HG03439 (cell line): ENCODE measurements around the gene TXNRD2.
"Not testable (repeated sequence)": the region's sequence is repeated elsewhere in the genome, so short reads cannot be mapped to it uniquely, and the experiment has no call there.

Experiments
- ATAC-seq: cut with Tn5 transposase; IDR thresholded peaks from one replicate; pipeline ENCODE4 v1.9.1; 2021; ENCODE audit warnings: mild to moderate bottlenecking, moderate library complexity; ENCODE audit not compliant: unreplicated experiment

Gene TXNRD2

GRCh38 chr22:19890502-19891316 lies 50.9 kb downstream of the TXNRD2 start:
- ATAC-seq: no peak

- ATAC-seq: no peak
Observed at GRCh38 chr22:19889951-19890350, 51.7 kb downstream of the TXNRD2 start.

DNA sequence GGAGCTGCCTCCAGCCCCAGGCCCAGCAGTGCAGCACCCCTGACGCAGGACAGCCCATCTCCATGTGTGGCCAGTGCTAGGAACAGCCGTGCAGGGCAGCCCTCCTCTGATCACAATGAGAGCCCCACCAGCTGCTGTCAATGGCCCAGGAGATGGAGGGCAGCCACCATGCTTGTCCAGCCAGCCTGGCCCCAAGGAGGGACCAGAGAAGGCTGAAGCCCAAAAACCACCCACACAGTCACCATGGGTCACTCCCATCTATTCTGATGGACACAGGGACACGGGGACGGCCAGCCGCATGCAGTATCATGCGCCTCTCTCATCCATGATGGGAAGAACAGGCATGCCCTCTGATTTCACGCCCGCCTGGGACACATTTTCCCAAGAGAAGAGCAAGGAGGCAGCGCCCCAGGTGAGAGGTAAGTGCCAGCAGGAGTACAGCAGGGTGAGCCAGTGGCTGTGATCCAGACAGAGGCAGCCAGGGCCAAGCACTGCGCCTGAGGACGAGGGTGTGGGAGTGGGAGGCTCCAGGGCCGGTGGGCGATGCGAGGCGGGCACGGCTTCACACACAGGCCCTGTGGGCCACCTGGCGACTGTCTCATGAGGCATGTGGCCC lies 53.4 kb downstream of the TXNRD2 start:
- no peak for ATAC-seq

GRCh38 chr22:19887256-19887985 lies 54.2 kb downstream of the TXNRD2 start:
- no peak for ATAC-seq

DNA sequence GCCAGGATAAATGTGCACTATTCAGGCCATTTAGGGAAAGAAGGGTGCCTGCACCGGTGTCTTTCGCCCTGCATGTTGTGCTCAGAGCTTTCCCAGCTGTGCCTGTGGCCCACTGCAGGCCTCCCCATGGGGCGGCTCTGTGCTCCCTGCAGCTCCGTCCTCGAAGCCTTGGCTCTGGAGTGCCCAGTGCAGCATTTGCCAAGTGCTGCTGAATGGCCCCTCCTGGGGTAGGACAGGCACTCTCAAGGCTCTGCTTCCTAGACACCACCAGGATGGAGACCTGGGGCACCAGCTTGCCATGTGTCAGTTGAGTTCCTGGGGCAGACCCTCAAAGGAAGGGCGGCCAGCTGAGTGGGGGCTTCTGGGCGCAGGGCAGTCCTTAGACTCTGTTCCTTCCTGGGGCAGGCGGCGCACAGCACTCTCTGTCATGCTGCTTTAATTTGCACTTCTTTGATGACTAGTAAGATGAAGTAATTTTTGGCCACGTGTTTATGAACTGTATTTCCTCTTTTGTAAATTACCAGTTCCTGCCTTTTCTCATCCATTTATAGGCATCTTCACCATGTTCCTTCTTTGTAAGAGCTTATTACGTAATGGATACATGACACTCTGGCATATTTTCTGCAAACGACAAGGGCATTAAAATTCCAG lies 54.9 kb downstream of the TXNRD2 start:
- ATAC-seq: no peak

- ATAC-seq: no peak
Observed at GRCh38 chr22:19885841-19886592, 55.6 kb downstream of the TXNRD2 start.

GRCh38 chr22:19884954-19885751 lies 56.5 kb downstream of the TXNRD2 start:
- no peak for ATAC-seq

DNA sequence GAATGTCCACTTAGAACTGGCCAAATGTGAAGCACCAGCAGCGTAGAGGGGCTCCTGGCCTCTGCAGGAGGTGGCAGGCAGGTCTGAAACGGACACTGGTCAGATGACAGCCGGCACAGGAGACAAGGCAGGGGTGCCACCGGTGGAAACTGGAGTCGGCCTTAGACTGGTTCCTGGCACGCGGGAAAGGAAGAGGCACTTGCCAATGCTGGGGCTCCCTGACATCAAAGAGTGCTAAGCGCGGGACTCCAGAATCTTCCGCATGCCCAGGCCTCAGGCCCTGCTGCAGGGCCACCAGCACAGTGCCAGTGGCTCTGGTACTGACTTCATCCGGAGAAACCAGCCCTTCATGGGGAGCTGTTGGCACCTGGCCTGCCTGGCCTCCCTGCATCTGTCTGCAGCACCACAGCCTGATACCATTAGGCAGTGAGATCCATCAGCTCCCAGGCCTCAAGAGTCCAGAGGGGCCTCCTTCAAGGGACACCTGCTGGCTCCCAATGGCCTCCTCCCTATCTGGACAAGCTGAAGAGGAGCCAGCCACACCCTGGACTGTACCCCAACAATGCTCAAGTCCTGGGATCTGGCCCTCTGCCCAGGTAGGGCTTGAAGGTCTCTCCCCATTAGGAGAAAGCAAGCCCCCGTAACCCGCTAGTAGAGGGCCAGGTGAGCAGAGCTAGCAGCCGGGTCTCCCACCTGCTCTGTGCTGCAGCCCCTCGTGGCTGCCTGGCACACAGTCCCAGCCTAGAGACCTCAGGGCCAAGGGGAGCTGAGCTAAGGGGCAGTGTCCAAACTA lies 57.3 kb downstream of the TXNRD2 start:
- ATAC-seq: no peak

- ATAC-seq: not testable (repeated sequence)
Observed at GRCh38 chr22:19883446-19883845, 58.2 kb downstream of the TXNRD2 start.

GRCh38 chr22:19882446-19883381 lies 58.9 kb downstream of the TXNRD2 start:
- no peak for ATAC-seq

DNA sequence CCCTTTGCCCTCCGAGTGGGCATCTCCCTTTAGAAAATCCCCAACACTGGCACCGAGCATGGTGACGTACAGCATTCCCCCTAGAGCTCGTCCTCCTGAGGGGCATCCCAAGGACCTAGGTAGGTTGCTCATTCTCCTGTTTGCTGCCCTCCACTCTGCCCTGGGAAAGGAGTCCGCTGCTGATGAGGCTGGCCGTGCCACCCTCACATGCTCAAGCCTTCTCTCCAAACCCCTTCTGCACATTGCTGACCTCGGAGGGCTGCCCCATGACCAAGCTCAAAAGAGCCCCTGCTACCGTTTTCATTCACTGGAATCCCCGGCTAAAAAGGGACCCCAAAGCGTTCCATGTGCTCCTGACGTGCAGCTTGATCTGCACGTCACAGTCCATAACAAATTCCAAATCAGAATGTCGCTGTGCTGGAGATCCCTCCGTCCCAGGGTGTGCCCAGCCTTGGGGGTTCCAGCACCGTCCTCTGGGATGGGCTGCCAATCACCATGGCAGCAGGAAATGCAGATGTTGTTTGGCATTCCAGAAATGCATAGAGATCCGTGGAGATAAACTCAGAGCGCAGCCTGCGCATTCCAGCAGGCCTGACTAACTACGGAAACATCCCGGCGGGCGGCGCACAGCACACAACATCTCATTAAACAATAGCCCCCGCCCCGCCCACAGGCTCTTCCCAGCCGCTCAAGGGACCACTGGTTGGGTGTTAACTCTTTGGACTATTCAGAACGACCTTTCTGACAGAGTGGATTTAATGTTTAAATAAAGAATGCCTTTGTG lies 60.6 kb downstream of the TXNRD2 start:
- ATAC-seq: no peak

DNA sequence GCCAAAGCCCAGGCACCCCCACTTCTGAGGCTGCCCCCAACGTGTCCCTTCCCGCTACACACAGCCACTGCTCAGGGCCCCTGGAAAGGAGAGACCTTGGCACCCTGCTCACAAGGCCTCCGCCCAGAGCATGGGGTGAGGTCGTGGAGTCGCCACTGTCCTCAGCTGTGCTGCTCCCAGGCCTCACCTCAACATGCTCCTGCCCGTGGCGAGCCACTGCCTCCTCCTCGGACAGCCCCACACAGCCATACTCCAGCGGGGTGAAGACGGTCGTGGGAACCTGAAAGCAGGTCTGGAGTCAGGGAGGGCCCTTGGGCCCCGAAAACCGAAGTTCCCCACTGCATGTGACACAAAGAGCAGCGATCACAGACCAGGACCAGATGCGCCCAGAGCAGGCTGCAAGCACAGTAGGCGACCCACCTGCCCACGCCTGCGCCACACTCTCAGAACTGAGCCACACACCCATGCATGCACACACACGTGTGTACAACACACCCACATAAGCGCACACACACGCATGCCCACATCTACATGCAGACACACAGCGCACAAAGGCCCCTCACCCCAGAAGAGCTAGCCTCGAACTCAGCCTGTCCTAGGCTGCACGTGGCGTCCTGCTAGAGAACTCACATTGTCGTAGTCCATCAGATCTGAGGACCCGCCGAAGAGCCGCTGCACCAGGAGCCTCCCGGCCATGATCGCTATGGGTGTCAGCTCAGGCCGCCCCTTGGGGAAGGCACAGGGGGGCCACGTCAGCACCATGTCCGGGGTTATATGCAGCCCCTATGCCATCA lies 61.4 kb downstream of the TXNRD2 start:
- no peak for ATAC-seq

DNA sequence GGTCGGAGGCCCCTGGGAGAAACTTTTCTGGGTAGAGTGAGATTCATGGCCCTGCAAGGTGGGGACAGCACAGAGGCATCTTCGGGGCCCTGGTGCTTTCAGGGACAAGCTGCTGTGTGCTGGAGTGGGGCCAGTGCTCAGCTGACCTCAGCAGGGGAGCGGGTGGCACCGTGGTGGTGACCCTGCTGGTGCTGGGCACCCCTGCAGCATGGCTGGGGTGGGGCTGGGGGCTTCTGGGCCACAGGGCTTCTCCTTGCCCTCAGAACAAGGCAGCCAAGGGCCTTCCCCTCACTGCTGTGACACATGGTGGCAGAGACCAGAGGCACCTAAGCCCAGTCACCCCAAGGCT lies 62.0 kb downstream of the TXNRD2 start:
- no peak for ATAC-seq

DNA sequence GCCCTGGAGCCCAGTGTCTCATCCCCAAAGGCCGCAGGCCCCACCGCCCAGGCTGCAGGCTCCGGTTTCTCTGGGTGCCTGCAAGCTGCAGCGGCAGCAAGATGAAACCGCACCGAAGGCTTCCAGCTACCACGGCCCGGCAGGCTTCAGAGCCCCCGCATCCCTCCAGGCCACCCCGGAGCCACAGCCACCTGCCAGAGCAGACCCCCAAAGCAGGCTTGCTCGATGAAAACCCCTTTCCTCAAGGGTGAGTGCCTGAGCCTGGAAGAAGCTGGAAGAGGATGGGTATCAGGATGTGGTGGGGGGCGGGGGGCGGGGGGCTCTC lies 62.4 kb downstream of the TXNRD2 start:
- ATAC-seq: no peak

DNA sequence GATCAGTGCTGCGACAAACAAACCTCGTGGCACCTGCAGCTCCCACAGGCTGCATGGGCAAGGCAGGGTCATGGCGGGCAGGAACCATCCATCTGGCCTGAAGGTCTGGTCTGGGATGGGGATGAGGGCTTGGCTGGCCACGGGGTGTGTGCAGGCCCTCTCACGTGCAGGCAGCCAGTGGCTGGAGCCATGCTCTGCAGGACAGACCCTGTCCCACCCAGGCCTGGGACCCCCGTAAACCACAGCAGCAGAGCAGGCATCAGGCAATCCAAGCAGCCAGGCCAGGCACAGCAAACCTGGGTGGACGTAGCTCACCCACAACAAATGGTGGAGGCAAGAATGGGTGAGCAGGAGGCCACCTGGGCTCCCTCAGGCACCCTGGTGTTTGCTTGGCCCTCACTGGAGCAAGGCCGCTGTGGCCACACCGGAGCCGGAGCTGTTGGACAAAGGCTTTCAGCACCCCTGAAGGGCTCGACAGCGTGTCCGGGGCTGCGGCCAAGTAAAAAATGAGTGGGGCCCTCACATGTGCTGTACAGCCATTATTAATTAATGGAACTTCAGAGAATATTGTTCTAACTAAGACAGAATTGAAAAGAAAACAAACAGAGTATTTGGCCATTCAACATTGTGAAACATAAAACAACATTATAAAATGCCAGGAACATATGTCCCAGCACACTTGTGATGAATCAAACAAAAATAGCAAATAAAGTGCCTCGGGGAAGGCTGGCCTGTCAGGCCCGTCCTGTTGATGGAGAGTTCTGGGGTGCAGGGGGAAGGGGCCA lies 63.0 kb downstream of the TXNRD2 start:
- no peak for ATAC-seq
